ENCODE measurements around the gene NKPD1.

NKPD1 gene

GRCh38 chr19:45117167-45117594, 43.6 kb downstream of the NKPD1 start:
- DNase-seq, result peak; percentile 69 to 89

GRCh38 chr19:45115809-45116615, 44.8 kb downstream of the NKPD1 start:
- peak; percentile 81 to 88 for DNase-seq

- DNase-seq, result no peak
These were observed 46.7 kb downstream of the NKPD1 start for GRCh38 chr19:45114116-45114515.

- DNase-seq, result no peak
These were observed 47.2 kb downstream of the NKPD1 start for GRCh38 chr19:45113628-45114027.

- DNase-seq, result no peak
These were observed 48.5 kb downstream of the NKPD1 start for GRCh38 chr19:45112111-45112827.
